GM23338 (cell line): ENCODE results near the gene AGAP1. TPM values are rescaled to one million over a fixed set of nuclear protein-coding genes. Genes with fewer than 3 reads are reported as not detected.

Experiments
- ATAC-seq: fragments of 200-7000 bp; cut with Tn5 transposase; 3 replicates; pipeline ENCODE4 v1.9.1; 2020
- DNase-seq: peaks from one replicate; pipeline ENCODE4 v3.0.0-alpha.2; 2015; ENCODE audit warnings: low spot score
- H2AFZ ChIP-seq: fragments of 200-600 bp; sonication (generic); 2 replicates; pipeline ENCODE4 v1.8.0; 2016; ENCODE audit warnings: antibody characterized with exemption, mild to moderate bottlenecking, moderate library complexity
- H3F3A ChIP-seq: fragments of 200-600 bp; sonication (generic); replicated peaks from 2 replicates; pipeline ENCODE4 v1.8.0; 2017; ENCODE audit warnings: antibody characterized with exemption, mixed run types, low read depth
- H3K27ac ChIP-seq: fragments of 200-600 bp; sonication (generic); 2 replicates; pipeline ENCODE4 v1.6.1; 2016; ENCODE audit warnings: low read depth
- H3K27me3 ChIP-seq: fragments of 200-600 bp; sonication (generic); 2 replicates; pipeline ENCODE4 v1.8.0; 2016; ENCODE audit warnings: mild to moderate bottlenecking, mixed run types, moderate library complexity; ENCODE audit not compliant: insufficient read depth
- H3K36me3 ChIP-seq: fragments of 200-600 bp; sonication (generic); 2 replicates; pipeline ENCODE4 v1.8.0; 2016; ENCODE audit warnings: mild to moderate bottlenecking; ENCODE audit not compliant: insufficient read depth
- H3K4me1 ChIP-seq: fragments of 200-600 bp; sonication (generic); 2 replicates; pipeline ENCODE4 v1.8.0; 2016; ENCODE audit warnings: mild to moderate bottlenecking, moderate library complexity; ENCODE audit not compliant: insufficient read depth
- H3K4me2 ChIP-seq: fragments of 200-600 bp; sonication (generic); 2 replicates; pipeline ENCODE4 v1.7.1; 2017; ENCODE audit warnings: mixed run types
- H3K4me3 ChIP-seq: fragments of 200-600 bp; sonication (generic); 2 replicates; pipeline ENCODE4 v1.6.1; 2016; ENCODE audit warnings: mixed run types
- H3K79me2 ChIP-seq: fragments of 200-600 bp; sonication (generic); replicated peaks from 2 replicates; pipeline ENCODE4 v1.8.0; 2017; ENCODE audit warnings: mild to moderate bottlenecking; ENCODE audit not compliant: insufficient read depth
- H3K9me2 ChIP-seq: fragments of 200-600 bp; sonication (generic); 2 replicates; pipeline ENCODE4 v1.8.0; 2017; ENCODE audit not compliant: insufficient read depth
- H4K20me1 ChIP-seq: fragments of 200-600 bp; sonication (generic); replicated peaks from 2 replicates; pipeline ENCODE4 v1.8.0; 2017; ENCODE audit warnings: mild to moderate bottlenecking; ENCODE audit not compliant: insufficient read depth
- H3K27ac Mint-ChIP-seq: 2 replicates; pipeline ENCODE4 v1.8.0; 2020; ENCODE audit warnings: inconsistent platforms, mild to moderate bottlenecking, moderate library complexity, mixed read lengths
- H3K27me3 Mint-ChIP-seq: 3 replicates; pipeline ENCODE4 v1.8.0; 2022; ENCODE audit warnings: low read depth, mild to moderate bottlenecking, moderate library complexity, mixed read lengths, inconsistent platforms; ENCODE audit not compliant: insufficient read depth, poor library complexity
- H3K36me3 Mint-ChIP-seq: 3 replicates; pipeline ENCODE4 v1.8.0; 2021; ENCODE audit warnings: low read depth, mild to moderate bottlenecking, inconsistent platforms, moderate library complexity, mixed read lengths
- H3K4me1 Mint-ChIP-seq: 3 replicates; pipeline ENCODE4 v1.8.0; 2020; ENCODE audit warnings: mild to moderate bottlenecking, inconsistent platforms, mixed read lengths
- H3K4me3 Mint-ChIP-seq: 3 replicates; pipeline ENCODE4 v1.8.0; 2021; ENCODE audit warnings: moderate library complexity, mild to moderate bottlenecking, inconsistent platforms, mixed read lengths
- H3K9me3 Mint-ChIP-seq: 3 replicates; pipeline ENCODE4 v1.8.0; 2020; ENCODE audit warnings: moderate library complexity, mild to moderate bottlenecking, inconsistent platforms, mixed read lengths
- EZH2 ChIP-seq: fragments of 200-600 bp; sonication (generic); IDR thresholded peaks from one replicate; pipeline ENCODE4 v1.8.0; 2017; ENCODE audit warnings: antibody characterized with exemption, mild to moderate bottlenecking, low read depth; ENCODE audit not compliant: unreplicated experiment
- EZH2phosphoT487 ChIP-seq: fragments of 200-600 bp; sonication (generic); IDR thresholded peaks from one replicate; pipeline ENCODE4 v1.8.1; 2018; ENCODE audit warnings: antibody characterized with exemption; ENCODE audit not compliant: unreplicated experiment
- NANOG ChIP-seq: IDR thresholded peaks from 2 replicates; pipeline ENCODE4 v1.6.1; 2016; ENCODE audit warnings: antibody characterized with exemption, borderline replicate concordance
- POLR2AphosphoS5 ChIP-seq: IDR thresholded peaks from 2 replicates; pipeline ENCODE4 v1.6.1; 2016; ENCODE audit warnings: antibody characterized with exemption, low read depth
- ZNF114 ChIP-seq: fragments of 250-450 bp; sonication (Bioruptor Pico); IDR thresholded peaks from 2 replicates; pipeline ENCODE4 v1.5.0; 2020; ENCODE audit warnings: mild to moderate bottlenecking, moderate library complexity
- ZNF462 ChIP-seq: fragments of 250-450 bp; sonication (Bioruptor Pico); IDR thresholded peaks from 2 replicates; pipeline ENCODE4 v1.5.0; 2020; ENCODE audit warnings: mild to moderate bottlenecking, moderate library complexity
- polyA plus RNA-seq: library from polyadenylated mRNA; unstranded; fragments of >200 nt; fragmentation: Nextera tagmentation; extraction: Ambion mirVana; gene quantifications from 2 replicates; pipeline ENCODE4 v1.2.1, GENCODE V29; 2016
- total RNA-seq: library from RNA; depleted of rRNA; stranded (reverse); fragments of >200 nt; shearing (Covaris generic); gene quantifications from 2 replicates; pipeline ENCODE4 v1.2.3, GENCODE V29; 2014
- TF ChIP-seq, protein P1 (sequence below), 2 experiments: fragments of 200-600 bp in 1 of 2; sonication (generic) in 1 of 2; conservative IDR thresholded peaks; 2 replicates each; pipeline versions ENCODE4 v1.5.1 to v1.6.1; 2016 to 2017; ENCODE audit warnings: antibody characterized with exemption in 2 of 2, low read depth in 2 of 2, mild to moderate bottlenecking in 2 of 2, moderate library complexity in 1 of 2

AGAP1 gene
- total and polyA plus RNA-seq, 2 experiments from 2014 or later, result 13.3 to 27.9 TPM

GRCh38 chr2:235843591-235844395 lies 349.9 kb downstream of the AGAP1 start:
- H2AFZ ChIP-seq, result no peak overlapping the region
- no peaks in the 10 kb centered on the region for H3K27me3 ChIP-seq
- H3K4me2 ChIP-seq, result no peak overlapping the region
- H3F3A ChIP-seq, result no peaks in the 10 kb centered on the region
- Mint-ChIP-seq H3K4me3 (no peak overlapping the region), H3K4me1 (peaks cover 17% of the 10 kb centered on the region), H3K27me3 (peaks cover 5% of the 10 kb centered on the region), H3K36me3 (no peaks in the 10 kb centered on the region; the same call in 2 of the 3 replicates), H3K9me3 (no peaks in the 10 kb centered on the region), H3K27ac (peak overlapping the region; percentile 73; the same call in 1 of the 2 replicates)
- H3K9me2 ChIP-seq, result no peaks in the 10 kb centered on the region
- TF ChIP-seq NANOG, result no peak
- no peak for TF ChIP-seq ZNF114 (CRISPR knock-in tag)
- no peak for TF ChIP-seq ZNF462 (CRISPR knock-in tag)
- TF ChIP-seq EZH2phosphoT487, result no peak
- no peak for TF ChIP-seq POLR2AphosphoS5
- TF ChIP-seq, protein P1, sequence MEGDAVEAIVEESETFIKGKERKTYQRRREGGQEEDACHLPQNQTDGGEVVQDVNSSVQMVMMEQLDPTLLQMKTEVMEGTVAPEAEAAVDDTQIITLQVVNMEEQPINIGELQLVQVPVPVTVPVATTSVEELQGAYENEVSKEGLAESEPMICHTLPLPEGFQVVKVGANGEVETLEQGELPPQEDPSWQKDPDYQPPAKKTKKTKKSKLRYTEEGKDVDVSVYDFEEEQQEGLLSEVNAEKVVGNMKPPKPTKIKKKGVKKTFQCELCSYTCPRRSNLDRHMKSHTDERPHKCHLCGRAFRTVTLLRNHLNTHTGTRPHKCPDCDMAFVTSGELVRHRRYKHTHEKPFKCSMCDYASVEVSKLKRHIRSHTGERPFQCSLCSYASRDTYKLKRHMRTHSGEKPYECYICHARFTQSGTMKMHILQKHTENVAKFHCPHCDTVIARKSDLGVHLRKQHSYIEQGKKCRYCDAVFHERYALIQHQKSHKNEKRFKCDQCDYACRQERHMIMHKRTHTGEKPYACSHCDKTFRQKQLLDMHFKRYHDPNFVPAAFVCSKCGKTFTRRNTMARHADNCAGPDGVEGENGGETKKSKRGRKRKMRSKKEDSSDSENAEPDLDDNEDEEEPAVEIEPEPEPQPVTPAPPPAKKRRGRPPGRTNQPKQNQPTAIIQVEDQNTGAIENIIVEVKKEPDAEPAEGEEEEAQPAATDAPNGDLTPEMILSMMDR (conservative IDR thresholded peaks at IDR 0.05; ENCODE audit: low read depth in 2 of 2), result no peak
- no peak for TF ChIP-seq EZH2
- H3K4me3 ChIP-seq, result no peak overlapping the region
- H3K36me3 ChIP-seq, result no peaks in the 10 kb centered on the region
- ATAC-seq, result no peak
- no peaks in the 10 kb centered on the region for H3K4me1 ChIP-seq
- H3K27ac ChIP-seq, result no peak overlapping the region
- H4K20me1 ChIP-seq, result peaks cover 7% of the 10 kb centered on the region
- no peaks in the 10 kb centered on the region for H3K79me2 ChIP-seq
- DNase-seq, result no peak
